Neural cell (in vitro differentiated cells): ENCODE data around the gene ETDC. TPM values are rescaled to one million over a fixed set of nuclear protein-coding genes. Genes with fewer than 3 reads are reported as not detected.
"Not testable (repeated sequence)": the region's sequence is repeated elsewhere in the genome, so short reads cannot be mapped to it uniquely, and the experiment has no call there.

ENCODE experiments used
- H2AFZ ChIP-seq: fragments of 200-600, 300-800 bp; sonication (generic), shearing (Covaris generic); 2 replicates; pipeline ENCODE4 v1.6.0; 2014; ENCODE audit warnings: low read depth, mild to moderate bottlenecking, antibody characterized with exemption, low read length, moderate library complexity
- H3F3A ChIP-seq: fragments of 200-600 bp; shearing (Covaris generic); 2 replicates; pipeline ENCODE4 v1.6.1; 2016; ENCODE audit warnings: mild to moderate bottlenecking, moderate library complexity, mixed read lengths, antibody characterized with exemption, low read length; ENCODE audit not compliant: insufficient read depth, poor library complexity, severe bottlenecking
- H3K27ac ChIP-seq: fragments of 200-600, 300-800 bp; sonication (generic), shearing (Covaris generic); 2 replicates; pipeline ENCODE4 v1.5.1; 2014; ENCODE audit warnings: mild to moderate bottlenecking, low read length, moderate library complexity
- H3K27me3 ChIP-seq: fragments of 300-800, 200-600 bp; sonication (generic), shearing (Covaris generic); 2 replicates; pipeline ENCODE4 v1.6.0; 2014; ENCODE audit warnings: mild to moderate bottlenecking, low read depth, low read length, moderate library complexity; ENCODE audit not compliant: insufficient read depth
- H3K36me3 ChIP-seq: fragments of 300-800, 200-600 bp; sonication (generic), shearing (Covaris generic); 2 replicates; pipeline ENCODE4 v1.5.1; 2014; ENCODE audit warnings: mild to moderate bottlenecking, antibody characterized with exemption, low read length, moderate library complexity; ENCODE audit not compliant: insufficient read depth
- H3K4me2 ChIP-seq: fragments of 300-800, 200-600 bp; sonication (generic), shearing (Covaris generic); 2 replicates; pipeline ENCODE4 v1.6.0; 2014; ENCODE audit warnings: mild to moderate bottlenecking, low read length
- H3K4me3 ChIP-seq: fragments of 300-800, 200-600 bp; sonication (generic), shearing (Covaris generic); 2 replicates; pipeline ENCODE4 v1.5.1; 2014; ENCODE audit warnings: mild to moderate bottlenecking, low read length, moderate library complexity
- H3K79me2 ChIP-seq: fragments of 200-600 bp; shearing (Covaris generic); replicated peaks from 2 replicates; pipeline ENCODE4 v1.6.0; 2014; ENCODE audit warnings: mild to moderate bottlenecking, low read length, moderate library complexity; ENCODE audit not compliant: insufficient read depth
- H3K9ac ChIP-seq: fragments of 300-800, 200-600 bp; sonication (generic), shearing (Covaris generic); 2 replicates; pipeline ENCODE4 v1.6.1; 2016; ENCODE audit warnings: mild to moderate bottlenecking, low read length, mixed read lengths
- H3K9me2 ChIP-seq: fragments of 200-600 bp; shearing (Covaris generic); 2 replicates; pipeline ENCODE4 v1.6.1; 2016; ENCODE audit warnings: mild to moderate bottlenecking, low read length, mixed read lengths; ENCODE audit not compliant: insufficient read depth
- H3K9me3 ChIP-seq: fragments of 200-600, 300-800 bp; sonication (generic), shearing (Covaris generic); 2 replicates; pipeline ENCODE4 v1.6.1; 2016; ENCODE audit warnings: mild to moderate bottlenecking, mixed run types, low read length, moderate library complexity, mixed read lengths
- H4K20me1 ChIP-seq: fragments of 200-600 bp; shearing (Covaris generic); 2 replicates; pipeline ENCODE4 v1.6.1; 2016; ENCODE audit warnings: mild to moderate bottlenecking, mixed run types; ENCODE audit not compliant: insufficient read depth
- EP300 ChIP-seq: fragments of 450-650 bp; conservative IDR thresholded peaks from 2 replicates; pipeline ENCODE4 v1.6.1; 2014; ENCODE audit warnings: antibody characterized with exemption, mild to moderate bottlenecking, moderate library complexity; ENCODE audit not compliant: poor library complexity, severe bottlenecking
- EZH2 ChIP-seq: fragments of 200-600, 300-800 bp; shearing (Covaris generic), sonication (generic); IDR thresholded peaks from 2 replicates; pipeline ENCODE4 v1.6.1; 2014; ENCODE audit warnings: antibody characterized with exemption, low read length, borderline replicate concordance, mild to moderate bottlenecking; ENCODE audit not compliant: insufficient read depth, poor library complexity, severe bottlenecking
- MXI1 ChIP-seq: fragments of 450-650 bp; conservative IDR thresholded peaks from 2 replicates; pipeline ENCODE4 v1.6.1; 2014; ENCODE audit warnings: antibody characterized with exemption, mild to moderate bottlenecking; ENCODE audit not compliant: poor library complexity, severe bottlenecking
- POLR2AphosphoS5 ChIP-seq: IDR thresholded peaks from 2 replicates; pipeline ENCODE4 v1.6.1; 2012
- RAD21 ChIP-seq: fragments of 450-650 bp; conservative IDR thresholded peaks from 2 replicates; pipeline ENCODE4 v1.6.1; 2014; ENCODE audit warnings: antibody characterized with exemption, mild to moderate bottlenecking, moderate library complexity
- TAF1 ChIP-seq: IDR thresholded peaks from 2 replicates; pipeline ENCODE4 v1.6.1; 2012; ENCODE audit warnings: low read depth
- polyA minus RNA-seq: library from RNA; depleted of rRNA, polyadenylated mRNA; stranded (reverse); fragments of >200 nt; gene quantifications from 2 replicates; pipeline ENCODE4 v1.2.3, GENCODE V29; 2014
- polyA plus RNA-seq: library from polyadenylated mRNA; depleted of rRNA; stranded (reverse); fragments of >200 nt; gene quantifications from 2 replicates; pipeline ENCODE4 v1.2.3, GENCODE V29; 2014
- TF ChIP-seq, protein P1 (sequence below): fragments of 450-650 bp; IDR thresholded peaks from 2 replicates; pipeline ENCODE4 v1.5.1; 2014; ENCODE audit warnings: antibody characterized with exemption, mild to moderate bottlenecking, moderate library complexity; ENCODE audit not compliant: poor library complexity, severe bottlenecking
- TF ChIP-seq, protein P2 (sequence below): IDR thresholded peaks from 2 replicates; pipeline ENCODE4 v1.6.1; 2012; ENCODE audit warnings: borderline replicate concordance

ETDC gene
- polyA plus RNA-seq (not detected in 2 replicates), polyA minus RNA-seq (not detected in 2 replicates)

DNA sequence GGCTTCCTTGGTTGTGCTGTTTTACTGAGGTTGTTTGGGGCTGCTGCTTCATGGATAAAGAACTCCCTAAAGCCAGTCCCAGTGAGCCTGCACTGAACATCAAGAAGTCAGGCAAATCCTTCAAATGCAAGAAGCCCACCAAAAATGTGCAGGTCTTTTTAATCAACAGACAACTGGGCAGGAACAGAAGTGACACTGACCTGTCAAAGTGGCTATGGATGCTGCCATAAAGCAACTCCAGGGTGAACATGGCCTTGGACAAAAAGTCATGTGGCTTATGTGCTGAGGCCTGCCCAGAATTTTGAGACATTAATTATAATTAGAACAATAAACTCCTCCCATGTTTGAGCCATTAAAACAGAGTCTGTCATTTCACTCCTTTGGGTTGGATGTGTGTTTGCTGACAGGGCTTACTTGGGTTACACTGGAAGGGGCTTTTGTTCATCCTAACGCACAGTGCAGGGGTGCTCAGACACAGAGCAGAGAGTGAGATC, at the start of gene ETDC:
Gene ETDC (plus strand): TSS at position 51 of the 494 bp plus-strand sequence. CDS start 0 bp downstream, at position 51.
- no peak for TF ChIP-seq MXI1
- TF ChIP-seq, protein P1, sequence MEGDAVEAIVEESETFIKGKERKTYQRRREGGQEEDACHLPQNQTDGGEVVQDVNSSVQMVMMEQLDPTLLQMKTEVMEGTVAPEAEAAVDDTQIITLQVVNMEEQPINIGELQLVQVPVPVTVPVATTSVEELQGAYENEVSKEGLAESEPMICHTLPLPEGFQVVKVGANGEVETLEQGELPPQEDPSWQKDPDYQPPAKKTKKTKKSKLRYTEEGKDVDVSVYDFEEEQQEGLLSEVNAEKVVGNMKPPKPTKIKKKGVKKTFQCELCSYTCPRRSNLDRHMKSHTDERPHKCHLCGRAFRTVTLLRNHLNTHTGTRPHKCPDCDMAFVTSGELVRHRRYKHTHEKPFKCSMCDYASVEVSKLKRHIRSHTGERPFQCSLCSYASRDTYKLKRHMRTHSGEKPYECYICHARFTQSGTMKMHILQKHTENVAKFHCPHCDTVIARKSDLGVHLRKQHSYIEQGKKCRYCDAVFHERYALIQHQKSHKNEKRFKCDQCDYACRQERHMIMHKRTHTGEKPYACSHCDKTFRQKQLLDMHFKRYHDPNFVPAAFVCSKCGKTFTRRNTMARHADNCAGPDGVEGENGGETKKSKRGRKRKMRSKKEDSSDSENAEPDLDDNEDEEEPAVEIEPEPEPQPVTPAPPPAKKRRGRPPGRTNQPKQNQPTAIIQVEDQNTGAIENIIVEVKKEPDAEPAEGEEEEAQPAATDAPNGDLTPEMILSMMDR, result no peak
- TF ChIP-seq EP300, result no peak
- no peak within 1 kb of the TSS for H2AFZ ChIP-seq

DNA sequence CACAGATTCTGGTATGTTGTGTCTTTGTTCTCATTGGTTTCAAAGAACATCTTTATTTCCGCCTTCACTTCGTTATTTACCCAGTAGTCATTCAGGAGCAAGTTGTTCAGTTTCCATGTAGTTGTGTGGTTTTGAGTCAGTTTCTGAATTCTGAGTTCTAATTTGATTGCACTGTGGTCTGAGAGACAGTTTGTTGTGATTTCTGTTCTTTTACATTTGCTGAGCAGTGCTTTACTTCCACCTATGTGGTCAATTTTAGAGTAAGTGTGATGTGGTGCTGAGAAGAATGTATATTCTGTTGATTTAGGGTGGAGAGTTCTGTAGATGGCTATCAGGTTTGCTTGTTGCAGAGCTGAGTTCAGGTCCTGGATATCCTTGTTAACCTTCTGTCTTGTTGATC, 48.3 kb upstream of the ETDC start:
- not testable (repeated sequence) for H3K9ac ChIP-seq, H3K9me3 ChIP-seq, H3K27me3 ChIP-seq, H3K9me2 ChIP-seq, H3K79me2 ChIP-seq, H3K27ac ChIP-seq, H3K4me2 ChIP-seq, H3K36me3 ChIP-seq, H2AFZ ChIP-seq, H3F3A ChIP-seq, H4K20me1 ChIP-seq, H3K4me3 ChIP-seq

More for the DNA sequence above, at the start of gene ETDC:
- no peak within 1 kb of the TSS for H3K4me3 ChIP-seq
- H3K36me3 ChIP-seq, result no peaks in the 10 kb centered on the region
- no peak within 1 kb of the TSS for H3K9ac ChIP-seq
- no peak within 1 kb of the TSS for H3K4me2 ChIP-seq
- no peak within 1 kb of the TSS for H3K27ac ChIP-seq
- no peaks in the 10 kb centered on the region for H3K9me2 ChIP-seq
- no peaks in the 10 kb centered on the region for H3K9me3 ChIP-seq
- H3K27me3 ChIP-seq, result no peaks in the 10 kb centered on the region
- no peaks in the 10 kb centered on the region for H3K79me2 ChIP-seq
- no peaks in the 10 kb centered on the region for H3F3A ChIP-seq
- H4K20me1 ChIP-seq, result no peaks in the 10 kb centered on the region

DNA sequence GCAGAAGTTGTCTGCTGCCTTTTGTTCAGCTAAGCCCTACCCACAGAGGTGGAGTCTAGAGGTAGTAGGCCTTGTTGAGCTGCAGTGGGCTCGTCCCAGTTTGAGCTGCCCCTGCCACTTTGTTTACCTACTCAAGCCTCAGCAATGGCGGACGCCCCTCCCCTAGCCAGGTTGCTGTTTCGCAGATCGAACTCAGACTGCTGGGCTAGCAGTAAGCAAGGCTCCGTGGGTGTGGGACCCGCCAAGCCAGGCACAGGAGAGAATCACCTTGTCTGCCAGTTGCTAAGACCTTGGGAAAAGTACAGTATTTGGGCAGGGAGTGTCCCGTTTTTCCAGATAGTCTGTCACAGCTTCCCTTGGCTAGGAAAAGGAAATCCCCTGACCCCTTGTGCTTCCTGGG, 45.9 kb upstream of the ETDC start:
- not testable (repeated sequence) for H3K79me2 ChIP-seq, H3K9me2 ChIP-seq, H3K4me3 ChIP-seq, H4K20me1 ChIP-seq, H3K9me3 ChIP-seq, H3K9ac ChIP-seq, H3K4me2 ChIP-seq, H2AFZ ChIP-seq, H3F3A ChIP-seq, H3K27ac ChIP-seq, H3K27me3 ChIP-seq, H3K36me3 ChIP-seq

DNA sequence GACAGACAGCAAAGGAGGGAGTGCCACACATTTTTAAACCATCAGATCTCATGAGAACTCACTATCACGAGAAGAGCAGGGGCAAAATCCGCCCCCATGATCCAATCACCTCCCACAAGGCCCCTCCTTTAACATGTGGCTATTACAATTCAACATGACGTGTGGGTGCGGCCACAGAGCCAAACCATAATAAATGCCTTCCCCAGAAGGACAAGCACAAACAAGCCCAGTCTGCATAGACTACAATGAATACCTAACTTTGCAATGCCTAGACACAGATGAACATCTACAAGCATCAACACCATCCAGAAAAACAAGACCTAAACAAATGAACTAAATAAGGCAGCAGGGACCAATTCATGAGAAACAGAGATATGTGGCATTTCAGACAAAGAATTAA, 45.1 kb upstream of the ETDC start:
- Histone ChIP-seq H3K79me2 (no peaks in the 10 kb centered on the region), H3K27me3 (no peaks in the 10 kb centered on the region), H3K9me3 (no peaks in the 10 kb centered on the region), H3K4me2 (no peak overlapping the region), H4K20me1 (no peaks in the 10 kb centered on the region), H2AFZ (no peak overlapping the region), H3K27ac (no peak overlapping the region), H3K9ac (no peak overlapping the region), H3K36me3 (no peaks in the 10 kb centered on the region), H3K4me3 (no peak overlapping the region), H3F3A (no peaks in the 10 kb centered on the region), H3K9me2 (no peaks in the 10 kb centered on the region)
- TF ChIP-seq POLR2AphosphoS5, result no peak
- no peak for TF ChIP-seq TAF1
- TF ChIP-seq EZH2, result no peak
- TF ChIP-seq RAD21, result no peak
- no peak for TF ChIP-seq MXI1
- TF ChIP-seq, protein P2, sequence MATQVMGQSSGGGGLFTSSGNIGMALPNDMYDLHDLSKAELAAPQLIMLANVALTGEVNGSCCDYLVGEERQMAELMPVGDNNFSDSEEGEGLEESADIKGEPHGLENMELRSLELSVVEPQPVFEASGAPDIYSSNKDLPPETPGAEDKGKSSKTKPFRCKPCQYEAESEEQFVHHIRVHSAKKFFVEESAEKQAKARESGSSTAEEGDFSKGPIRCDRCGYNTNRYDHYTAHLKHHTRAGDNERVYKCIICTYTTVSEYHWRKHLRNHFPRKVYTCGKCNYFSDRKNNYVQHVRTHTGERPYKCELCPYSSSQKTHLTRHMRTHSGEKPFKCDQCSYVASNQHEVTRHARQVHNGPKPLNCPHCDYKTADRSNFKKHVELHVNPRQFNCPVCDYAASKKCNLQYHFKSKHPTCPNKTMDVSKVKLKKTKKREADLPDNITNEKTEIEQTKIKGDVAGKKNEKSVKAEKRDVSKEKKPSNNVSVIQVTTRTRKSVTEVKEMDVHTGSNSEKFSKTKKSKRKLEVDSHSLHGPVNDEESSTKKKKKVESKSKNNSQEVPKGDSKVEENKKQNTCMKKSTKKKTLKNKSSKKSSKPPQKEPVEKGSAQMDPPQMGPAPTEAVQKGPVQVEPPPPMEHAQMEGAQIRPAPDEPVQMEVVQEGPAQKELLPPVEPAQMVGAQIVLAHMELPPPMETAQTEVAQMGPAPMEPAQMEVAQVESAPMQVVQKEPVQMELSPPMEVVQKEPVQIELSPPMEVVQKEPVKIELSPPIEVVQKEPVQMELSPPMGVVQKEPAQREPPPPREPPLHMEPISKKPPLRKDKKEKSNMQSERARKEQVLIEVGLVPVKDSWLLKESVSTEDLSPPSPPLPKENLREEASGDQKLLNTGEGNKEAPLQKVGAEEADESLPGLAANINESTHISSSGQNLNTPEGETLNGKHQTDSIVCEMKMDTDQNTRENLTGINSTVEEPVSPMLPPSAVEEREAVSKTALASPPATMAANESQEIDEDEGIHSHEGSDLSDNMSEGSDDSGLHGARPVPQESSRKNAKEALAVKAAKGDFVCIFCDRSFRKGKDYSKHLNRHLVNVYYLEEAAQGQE, result no peak
- no peak for TF ChIP-seq EP300
